A549 (cell line): ENCODE results near the gene ARHGAP28. TPM values are rescaled to one million over a fixed set of nuclear protein-coding genes. Genes with fewer than 3 reads are reported as not detected.

Experiments used
- ATAC-seq, 2 experiments: fragments of 200-7000 bp in 1 of 2; fragments of >200 bp in 1 of 2; cut with Nextera tagmentation in 1 of 2; cut with Tn5 transposase in 1 of 2; 3 replicates each; pipeline versions ENCODE4 v1.8.0 to v1.9.1; 2018 to 2020; ENCODE audit warnings: mild to moderate bottlenecking in 1 of 2, moderate library complexity in 1 of 2
- CTCF ChIA-PET: fragments of 300-600 bp; sonication (Branson Sonifier 250); formaldehyde crosslinking; extraction: SDS; loops from one replicate; lab custom pipeline; 2021; ENCODE audit warnings: antibody characterized with exemption, inconsistent platforms; lab: Yijun Ruan, JAX
- POLR2A ChIA-PET: fragments of 350-600 bp; formaldehyde crosslinking; extraction: SDS; loops from one replicate; lab custom pipeline; 2021; ENCODE audit warnings: antibody characterized with exemption, inconsistent platforms; lab: Yijun Ruan, JAX
- DNase-seq, 2 experiments: peaks; one replicate each; pipeline versions ENCODE4 v3.0.0 to v3.0.0-alpha.2; 2011 to 2016; ENCODE audit warnings: low read depth in 1 of 2, low spot score in 1 of 2
- FAIRE-seq: peaks from 2 replicates; lab custom pipeline; 2011; peaks lifted over from hg19 to GRCh38; lab: Jason Lieb, UNC
- H3K27ac ChIP-seq, 2 experiments: fragments of >200 bp; sonication (Bioruptor Twin); formaldehyde crosslinking; 3 replicates each; pipeline ENCODE4 v1.5.1; 2016 to 2017
- H3K4me1 ChIP-seq: fragments of >200 bp; sonication (Bioruptor Twin); formaldehyde crosslinking; 3 replicates; pipeline ENCODE4 v1.6.1; 2016
- H3K4me2 ChIP-seq: fragments of >200 bp; sonication (Bioruptor Twin); formaldehyde crosslinking; 3 replicates; pipeline ENCODE4 v1.6.1; 2016
- H3K4me3 ChIP-seq: fragments of >200 bp; sonication (Bioruptor Twin); formaldehyde crosslinking; 3 replicates; pipeline ENCODE4 v1.5.1; 2016
- H3K9me3 ChIP-seq: fragments of >200 bp; sonication (Bioruptor Twin); formaldehyde crosslinking; 3 replicates; pipeline ENCODE4 v1.6.1; 2016
- CBX2 ChIP-seq: fragments of 200-600 bp; sonication (generic); IDR thresholded peaks from 2 replicates; pipeline ENCODE4 v1.6.1; 2016; ENCODE audit warnings: low read depth, mild to moderate bottlenecking, borderline replicate concordance
- CBX8 ChIP-seq: fragments of 200-600 bp; sonication (generic); IDR thresholded peaks from 2 replicates; pipeline ENCODE4 v1.6.1; 2016
- ESRRA ChIP-seq: fragments of 150-350 bp; IDR thresholded peaks from 2 replicates; pipeline ENCODE4 v1.6.1; 2014; ENCODE audit warnings: mild to moderate bottlenecking, low read length, borderline replicate concordance
- FOSL2 ChIP-seq, 2 experiments: fragments of 450-650 bp in 1 of 2; fragments of >200 bp in 1 of 2; sonication (Bioruptor Twin) in 1 of 2; formaldehyde crosslinking; IDR thresholded peaks; 2 replicates each; pipeline versions ENCODE4 v1.5.0 to v1.6.1; 2016 to 2020; ENCODE audit warnings: mild to moderate bottlenecking in 1 of 2, moderate library complexity in 1 of 2
- HEYL ChIP-seq: fragments of 250-450 bp; sonication (Bioruptor Pico); IDR thresholded peaks from 2 replicates; pipeline ENCODE4 v1.8.0; 2021; ENCODE audit warnings: mild to moderate bottlenecking, moderate library complexity
- JUNB ChIP-seq: fragments of >200 bp; sonication (Bioruptor Twin); formaldehyde crosslinking; IDR thresholded peaks from 2 replicates; pipeline ENCODE4 v1.6.1; 2016
- NFE2L2 ChIP-seq: fragments of 150-350 bp; conservative IDR thresholded peaks from 2 replicates; pipeline ENCODE4 v1.6.1; 2014; ENCODE audit warnings: low read length
- POLR2A ChIP-seq: IDR thresholded peaks from 2 replicates; pipeline ENCODE4 v1.6.1; 2012; ENCODE audit warnings: mild to moderate bottlenecking, low read length
- POLR2AphosphoS2 ChIP-seq: conservative IDR thresholded peaks from 2 replicates; pipeline ENCODE4 v1.6.1; 2012; ENCODE audit warnings: low read length, improper control_type of control experiment, inconsistent platforms
- RARB ChIP-seq: fragments of 250-450 bp; sonication (Bioruptor Pico); IDR thresholded peaks from 2 replicates; pipeline ENCODE4 v1.8.0; 2021; ENCODE audit warnings: mild to moderate bottlenecking, moderate library complexity
- RNF2 ChIP-seq: fragments of 200-600 bp; sonication (generic); IDR thresholded peaks from 2 replicates; pipeline ENCODE4 v1.6.1; 2016; ENCODE audit warnings: low read depth, mild to moderate bottlenecking, antibody characterized with exemption, moderate library complexity, borderline replicate concordance
- SMC3 ChIP-seq: fragments of >200 bp; sonication (Bioruptor Twin); formaldehyde crosslinking; IDR thresholded peaks from 3 replicates; pipeline ENCODE4 v1.6.1; 2018; ENCODE audit warnings: inconsistent platforms
- WGBS: methylation state at CpG from one replicate; pipeline ENCODE4 v1.1.6; 2017; ENCODE audit errors: missing lambda C conversion rate; 5-methylcytosine and 5-hydroxymethylcytosine counted together
- polyA plus RNA-seq, 4 experiments: library from polyadenylated mRNA; depleted of rRNA in 3 of 4; stranded (reverse); fragments of >200 nt; fragmentation: RNase III in 1 of 4; extraction: RNeasy Plus Mini Kit Qiagen cat#74134 plus additional on column Dnase treatment in 1 of 4; gene quantifications; 2 replicates in 3 of 4; 3 replicates in 1 of 4; pipeline ENCODE4 v1.2.3, GENCODE V29; 2011 to 2017
- TF ChIP-seq, protein P1 (sequence below): fragments of 250-450 bp; sonication (Bioruptor Pico); IDR thresholded peaks from 2 replicates; pipeline ENCODE4 v1.5.0; 2021; ENCODE audit warnings: mild to moderate bottlenecking, moderate library complexity, borderline replicate concordance
- TF ChIP-seq, protein P2 (sequence below): IDR thresholded peaks from 2 replicates; pipeline ENCODE4 v1.6.1; 2012

ARHGAP28 gene
- polyA plus RNA-seq, 2 of the 4 experiments (the other 2 are of a cell fraction) = 0.13 to 0.17 TPM

GRCh38 chr18:6743999-6744398 is 14.5 kb downstream of the ARHGAP28 start (continued):
- TF ChIP-seq, protein P1, sequence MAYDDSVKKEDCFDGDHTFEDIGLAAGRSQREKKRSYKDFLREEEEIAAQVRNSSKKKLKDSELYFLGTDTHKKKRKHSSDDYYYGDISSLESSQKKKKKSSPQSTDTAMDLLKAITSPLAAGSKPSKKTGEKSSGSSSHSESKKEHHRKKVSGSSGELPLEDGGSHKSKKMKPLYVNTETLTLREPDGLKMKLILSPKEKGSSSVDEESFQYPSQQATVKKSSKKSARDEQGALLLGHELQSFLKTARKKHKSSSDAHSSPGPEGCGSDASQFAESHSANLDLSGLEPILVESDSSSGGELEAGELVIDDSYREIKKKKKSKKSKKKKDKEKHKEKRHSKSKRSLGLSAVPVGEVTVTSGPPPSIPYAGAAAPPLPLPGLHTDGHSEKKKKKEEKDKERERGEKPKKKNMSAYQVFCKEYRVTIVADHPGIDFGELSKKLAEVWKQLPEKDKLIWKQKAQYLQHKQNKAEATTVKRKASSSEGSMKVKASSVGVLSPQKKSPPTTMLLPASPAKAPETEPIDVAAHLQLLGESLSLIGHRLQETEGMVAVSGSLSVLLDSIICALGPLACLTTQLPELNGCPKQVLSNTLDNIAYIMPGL = no peak
- TF ChIP-seq NFE2L2 (no peak), FOSL2 (IDR thresholded peaks at IDR 0.05) (no peak), FOSL2 (CRISPR knock-in tag; IDR thresholded peaks at IDR 0.05) (no peak)
- TF ChIP-seq, all 56 proteins: peak for 0

GRCh38 chr18:6744816-6745455 is 15.4 kb downstream of the ARHGAP28 start:
- ChIA-PET POLR2A (no interaction called here), CTCF (no interaction called here)
- no peak overlapping the region for H3K4me2 ChIP-seq
- ATAC-seq (no peak), FAIRE-seq (no peak), DNase-seq (no peak)
- no peak overlapping the region for H3K27ac ChIP-seq
- H3K4me1 ChIP-seq = peaks cover 5% of the 10 kb centered on the region; the same call in 1 of the 3 replicates
- no peaks in the 10 kb centered on the region for H3K9me3 ChIP-seq
- WGBS = 18% methylated on average over 1 of the region's 1 CpG
- H3K4me3 ChIP-seq = no peak overlapping the region
- TF ChIP-seq CBX8 = no peak
- TF ChIP-seq, protein P2, sequence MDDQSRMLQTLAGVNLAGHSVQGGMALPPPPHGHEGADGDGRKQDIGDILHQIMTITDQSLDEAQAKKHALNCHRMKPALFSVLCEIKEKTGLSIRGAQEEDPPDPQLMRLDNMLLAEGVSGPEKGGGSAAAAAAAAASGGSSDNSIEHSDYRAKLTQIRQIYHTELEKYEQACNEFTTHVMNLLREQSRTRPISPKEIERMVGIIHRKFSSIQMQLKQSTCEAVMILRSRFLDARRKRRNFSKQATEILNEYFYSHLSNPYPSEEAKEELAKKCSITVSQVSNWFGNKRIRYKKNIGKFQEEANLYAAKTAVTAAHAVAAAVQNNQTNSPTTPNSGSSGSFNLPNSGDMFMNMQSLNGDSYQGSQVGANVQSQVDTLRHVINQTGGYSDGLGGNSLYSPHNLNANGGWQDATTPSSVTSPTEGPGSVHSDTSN = no peak
- no peak for TF ChIP-seq ESRRA
- no peak for TF ChIP-seq POLR2A
- TF ChIP-seq HEYL (CRISPR knock-in tag) = no peak
- TF ChIP-seq, protein P1 = no peak
- no peak for TF ChIP-seq POLR2AphosphoS2
- no peak for TF ChIP-seq NFE2L2
- TF ChIP-seq SMC3 = no peak

- WGBS = 16% methylated on average over 5 of the region's 5 CpGs
- CTCF ChIA-PET = no interaction called here
- no peak for FAIRE-seq
These were observed 16.1 kb downstream of the ARHGAP28 start for GRCh38 chr18:6745504-6746031.

GRCh38 chr18:6746386-6746960 is 17.0 kb downstream of the ARHGAP28 start:
- ChIA-PET POLR2A (no interaction called here), CTCF (no interaction called here)
- ATAC-seq (no peak), FAIRE-seq (no peak), DNase-seq (no peak)
- 32% methylated on average over 2 of the region's 2 CpGs for WGBS
- H3K4me3 ChIP-seq = no peak overlapping the region
- H3K9me3 ChIP-seq = no peaks in the 10 kb centered on the region
- peaks cover 5% of the 10 kb centered on the region; the same call in 1 of the 3 replicates for H3K4me1 ChIP-seq
- H3K27ac ChIP-seq = no peak overlapping the region
- no peak overlapping the region for H3K4me2 ChIP-seq
- TF ChIP-seq CBX2 = no peak
- no peak for TF ChIP-seq POLR2AphosphoS2
- no peak for TF ChIP-seq RNF2
- TF ChIP-seq, all 56 proteins: peak for 0

More at GRCh38 chr18:6745504-6746031, 16.1 kb downstream of the ARHGAP28 start:
- H3K4me3 ChIP-seq = no peak overlapping the region
- peaks cover 5% of the 10 kb centered on the region; the same call in 1 of the 3 replicates for H3K4me1 ChIP-seq
- no peak for ATAC-seq
- H3K9me3 ChIP-seq = no peaks in the 10 kb centered on the region
- no peak for DNase-seq
- H3K4me2 ChIP-seq = no peak overlapping the region
- no peak overlapping the region for H3K27ac ChIP-seq
- POLR2A ChIA-PET = no interaction called here
- TF ChIP-seq RARB (CRISPR knock-in tag) (no peak), RNF2 (no peak), JUNB (no peak)
